GM19193 (cell line): ENCODE results near the gene EVA1A.

Source experiments
- POLR2A ChIP-seq: IDR thresholded peaks from 4 replicates; pipeline ENCODE4 v1.6.1; 2011; ENCODE audit not compliant: insufficient read depth, insufficient read length; ENCODE audit errors: extremely low read depth

The EVA1A gene

DNA sequence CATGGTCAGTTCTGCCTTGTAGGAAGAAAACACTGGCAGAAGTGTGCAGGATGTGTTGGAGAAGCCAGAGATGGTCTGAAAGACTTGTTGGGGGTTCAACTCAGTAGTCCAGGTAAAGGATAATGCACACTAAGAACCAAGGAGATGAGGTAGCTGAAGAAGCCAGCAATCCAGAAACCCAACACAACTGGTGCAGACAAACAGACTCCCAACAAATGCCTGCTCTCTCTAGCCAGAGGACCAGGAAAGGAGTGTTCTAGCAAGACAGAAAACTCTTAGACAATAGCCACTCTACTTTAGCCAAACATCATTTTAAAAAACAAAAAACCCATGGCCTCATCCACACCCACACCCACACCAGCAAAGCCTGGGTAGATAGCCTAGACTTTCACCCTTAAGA is 33.9 kb downstream of the EVA1A start:
- TF ChIP-seq POLR2A: no peak

DNA sequence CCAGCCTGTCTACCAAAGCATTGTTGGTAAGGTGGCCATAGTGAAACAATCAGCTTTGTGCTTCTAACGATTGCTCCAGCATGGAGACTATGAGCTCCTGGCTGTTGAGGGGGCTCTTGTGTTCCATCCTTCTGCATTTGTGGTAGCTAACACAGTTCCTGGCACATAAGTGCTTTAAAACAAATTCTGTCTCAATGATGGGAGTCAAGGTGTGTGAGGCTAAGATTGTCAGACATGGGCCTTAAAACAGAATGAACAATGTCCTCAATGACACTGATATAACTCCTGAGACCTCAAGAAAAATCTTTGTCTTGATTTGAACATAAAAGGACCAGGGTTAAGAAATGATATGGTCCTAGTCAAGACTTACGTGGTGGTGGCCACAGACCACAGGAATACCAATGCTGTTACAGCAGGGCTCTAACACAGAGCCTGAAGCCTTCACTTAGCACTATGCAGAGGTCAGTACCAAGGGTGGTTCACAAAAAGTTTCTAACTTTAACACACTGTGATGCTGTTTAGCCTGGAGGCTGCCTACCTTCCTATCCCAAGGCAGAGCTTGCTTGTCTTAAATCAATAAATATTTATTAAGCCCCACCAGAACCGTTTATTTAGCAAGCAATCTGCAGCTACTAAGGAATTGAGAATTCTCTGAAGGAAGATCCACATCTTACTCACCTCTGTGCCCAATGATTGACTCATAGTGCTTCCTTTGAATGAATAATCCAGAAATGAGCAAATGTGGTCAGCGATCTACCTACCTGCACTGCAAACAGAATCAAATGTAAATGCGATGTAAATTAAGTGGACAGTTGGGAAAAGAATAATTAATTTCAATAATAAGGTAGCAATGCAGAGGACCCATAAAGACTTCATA is 35.1 kb downstream of the EVA1A start:
- no peak for TF ChIP-seq POLR2A

DNA sequence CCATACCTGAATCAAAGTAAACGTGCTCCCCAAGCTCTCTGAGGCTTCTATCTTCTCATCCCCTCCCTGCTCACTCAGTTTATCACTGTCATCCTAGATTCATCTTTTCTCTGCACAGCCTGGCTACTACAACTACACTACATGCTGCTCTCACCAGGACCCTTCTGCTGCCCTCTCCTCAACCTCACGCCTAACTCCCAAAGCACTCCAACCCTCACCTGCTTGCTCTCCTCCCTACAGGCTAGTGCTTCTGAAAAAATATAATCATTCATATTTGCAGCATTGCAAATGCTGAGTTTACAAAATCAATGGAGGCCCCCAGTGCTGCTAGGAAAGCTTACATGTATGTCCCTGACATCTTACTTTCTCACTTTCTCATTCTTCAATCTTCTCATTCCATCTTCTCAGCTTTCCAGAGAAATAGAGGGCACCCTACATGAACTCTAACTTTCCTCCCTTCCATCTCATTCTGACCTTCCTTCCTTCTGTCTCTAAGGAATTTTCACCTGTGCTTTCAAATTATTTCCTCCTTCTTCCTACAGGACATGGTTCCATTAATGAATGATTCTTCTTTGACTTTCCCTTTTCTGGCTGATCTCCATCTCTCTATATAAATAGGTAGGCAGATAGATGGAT is 36.3 kb downstream of the EVA1A start:
- no peak for TF ChIP-seq POLR2A

DNA sequence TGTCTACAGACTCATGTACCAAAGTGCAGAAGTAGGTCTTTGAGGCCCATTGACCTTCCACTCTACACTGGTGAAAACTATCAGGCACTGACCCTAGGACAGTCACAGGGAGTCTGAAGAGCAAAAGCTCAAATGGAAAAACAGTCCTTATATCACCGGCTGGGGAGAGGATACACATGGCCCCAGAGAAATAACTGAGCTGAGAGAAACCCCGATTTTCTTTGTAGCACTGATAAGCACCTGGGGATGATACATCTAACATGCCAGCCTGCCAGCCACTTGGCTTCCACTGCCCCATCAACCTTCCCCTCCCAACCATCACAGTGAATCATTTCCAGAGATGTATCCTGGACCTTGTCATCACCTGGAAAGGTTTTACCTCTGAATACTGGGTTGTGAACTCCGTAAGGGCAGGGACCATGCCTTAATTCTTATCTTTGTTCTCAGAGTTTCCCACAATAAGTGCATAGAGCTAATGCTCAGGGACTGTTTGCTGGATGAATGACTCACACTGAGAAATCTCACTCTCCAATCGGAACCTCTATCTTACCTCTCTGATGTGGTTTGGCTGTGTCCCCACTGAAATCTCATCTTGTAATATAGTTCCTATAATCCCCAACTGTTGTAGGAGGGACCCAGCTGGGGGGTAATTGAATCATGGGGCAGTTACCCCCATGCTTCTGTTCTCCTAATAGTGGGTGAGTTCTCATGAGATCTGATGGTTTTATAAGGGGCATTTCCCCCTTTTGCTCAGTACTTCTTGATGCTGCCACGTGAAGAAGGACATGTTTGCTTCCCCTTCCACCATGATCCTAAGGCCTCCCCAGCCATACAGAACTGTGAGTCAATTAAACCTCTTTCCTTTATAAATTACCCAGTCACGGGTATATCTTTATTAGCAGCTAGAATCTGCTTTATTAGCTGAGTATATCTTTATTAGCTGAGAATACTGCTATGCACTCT is 37.1 kb downstream of the EVA1A start:
- no peak for TF ChIP-seq POLR2A

DNA sequence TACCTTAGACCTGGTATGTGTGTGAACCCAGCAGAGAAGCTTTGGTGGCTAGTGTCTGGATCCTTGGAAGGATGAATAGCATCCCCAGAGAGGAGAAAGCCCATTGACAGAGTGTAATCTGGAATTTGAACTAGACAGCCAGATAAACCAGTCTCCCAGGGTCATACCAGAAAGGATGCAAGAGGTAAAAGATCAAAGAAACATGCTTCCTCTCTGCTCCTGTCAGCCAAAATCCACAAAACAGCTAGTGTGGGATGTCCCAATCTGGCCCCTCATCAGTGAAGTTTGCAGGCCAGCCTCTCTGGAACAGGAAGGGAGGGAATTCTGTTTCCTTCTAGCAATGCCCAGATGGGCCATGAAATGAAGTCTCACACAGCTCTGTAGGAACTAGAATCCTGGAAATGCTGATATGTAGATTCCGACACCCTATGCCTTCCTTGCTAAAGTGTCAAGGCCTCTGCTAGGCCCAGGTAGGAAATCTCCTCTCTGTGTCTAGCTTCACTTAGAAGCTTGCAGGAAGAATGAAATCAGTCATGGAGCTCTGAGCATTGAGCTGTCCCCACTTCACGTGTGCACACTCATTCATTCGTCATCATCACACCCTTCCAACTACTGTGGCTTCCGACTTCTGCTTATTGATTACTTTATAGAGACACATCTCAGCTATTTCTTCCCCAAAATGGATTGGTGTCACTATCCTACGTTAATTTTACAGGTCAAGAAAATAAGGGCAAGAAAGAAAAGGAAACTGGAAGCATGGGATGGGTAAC is 38.0 kb downstream of the EVA1A start:
- no peak for TF ChIP-seq POLR2A

DNA sequence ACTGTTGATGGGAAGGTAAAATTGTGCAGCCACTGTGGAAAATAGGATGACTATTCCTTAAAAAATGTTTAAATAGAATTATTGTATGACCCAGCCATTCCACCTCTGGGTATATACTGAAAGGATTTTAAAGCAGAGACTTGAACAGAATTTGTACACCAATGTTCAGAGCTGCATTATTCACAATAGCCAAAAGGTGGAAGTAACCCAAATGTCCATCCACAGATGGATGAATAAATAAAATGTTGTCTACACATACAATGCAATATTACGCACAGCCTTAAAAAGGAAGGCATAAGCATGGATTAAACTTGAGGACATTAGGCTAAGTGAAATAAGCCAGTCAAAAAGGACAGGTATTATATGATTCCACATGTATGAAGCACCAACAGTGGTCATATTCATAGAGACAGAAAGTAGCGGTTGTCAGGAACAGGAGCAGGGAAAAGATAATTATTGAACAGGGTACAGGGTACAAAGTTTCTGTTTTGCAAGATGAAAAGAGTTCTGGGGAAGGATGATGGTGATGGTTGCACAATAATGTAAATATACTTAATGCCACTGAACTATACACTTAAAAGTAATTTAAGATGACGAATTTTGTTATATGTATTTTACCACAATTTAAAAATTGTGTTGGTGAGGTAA is 39.4 kb downstream of the EVA1A start:
- TF ChIP-seq POLR2A: no peak

DNA sequence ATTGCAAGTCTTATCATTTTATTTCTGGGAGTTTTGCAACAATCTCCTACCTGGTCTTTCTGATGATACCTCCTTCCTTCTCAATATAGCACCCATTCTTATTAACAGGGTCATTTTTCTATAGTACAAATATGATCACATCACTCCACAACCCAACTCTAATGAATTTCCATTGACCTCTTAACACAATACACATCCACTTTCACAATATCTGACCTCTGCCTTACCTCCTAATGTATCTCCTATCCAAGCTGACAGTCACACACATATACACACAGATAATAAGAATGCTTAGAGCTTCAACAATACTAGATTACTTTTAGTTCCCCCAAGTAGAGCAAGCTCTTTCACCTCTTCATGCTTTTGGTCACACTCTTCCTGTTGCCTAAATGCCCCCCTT is 40.9 kb downstream of the EVA1A start:
- no peak for TF ChIP-seq POLR2A

DNA sequence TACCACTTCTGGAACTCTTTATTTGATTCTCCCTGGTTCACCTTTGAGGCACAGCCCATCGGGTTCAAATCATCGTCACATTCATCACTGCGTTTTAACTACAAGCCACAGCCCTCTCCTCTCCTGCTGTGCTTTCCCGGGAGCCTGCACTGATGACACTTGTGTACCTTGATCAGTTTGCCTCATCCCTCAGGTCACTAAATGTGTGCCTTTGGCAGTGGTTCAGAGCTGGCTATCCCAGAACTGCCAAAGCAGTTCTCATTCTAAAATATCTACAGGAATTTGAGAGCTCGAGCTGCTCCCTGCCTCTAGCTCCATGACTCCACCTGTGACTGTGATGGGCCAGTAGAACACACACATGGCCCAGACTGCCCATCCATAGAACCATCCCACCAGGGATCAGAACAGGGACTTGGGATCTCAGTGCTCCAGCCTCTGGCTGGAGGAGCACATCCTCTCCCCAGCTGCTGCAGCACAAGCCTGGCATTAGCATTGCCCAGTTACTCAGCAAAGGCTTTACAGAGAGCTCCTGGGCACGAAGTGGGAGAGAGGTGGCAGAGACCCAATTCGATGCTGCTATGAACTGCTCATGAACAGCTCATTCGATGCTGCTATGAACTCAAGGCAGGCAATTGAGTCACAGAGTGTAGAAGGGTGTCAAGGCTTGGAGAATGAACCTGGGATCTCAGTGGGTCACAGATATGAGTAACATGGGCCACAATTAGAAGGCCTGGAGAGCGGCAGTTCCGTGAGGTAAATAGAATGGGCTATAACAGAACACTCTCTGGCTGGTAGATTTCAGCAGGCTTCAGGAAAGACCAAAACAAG is 41.9 kb downstream of the EVA1A start:
- TF ChIP-seq POLR2A: no peak

DNA sequence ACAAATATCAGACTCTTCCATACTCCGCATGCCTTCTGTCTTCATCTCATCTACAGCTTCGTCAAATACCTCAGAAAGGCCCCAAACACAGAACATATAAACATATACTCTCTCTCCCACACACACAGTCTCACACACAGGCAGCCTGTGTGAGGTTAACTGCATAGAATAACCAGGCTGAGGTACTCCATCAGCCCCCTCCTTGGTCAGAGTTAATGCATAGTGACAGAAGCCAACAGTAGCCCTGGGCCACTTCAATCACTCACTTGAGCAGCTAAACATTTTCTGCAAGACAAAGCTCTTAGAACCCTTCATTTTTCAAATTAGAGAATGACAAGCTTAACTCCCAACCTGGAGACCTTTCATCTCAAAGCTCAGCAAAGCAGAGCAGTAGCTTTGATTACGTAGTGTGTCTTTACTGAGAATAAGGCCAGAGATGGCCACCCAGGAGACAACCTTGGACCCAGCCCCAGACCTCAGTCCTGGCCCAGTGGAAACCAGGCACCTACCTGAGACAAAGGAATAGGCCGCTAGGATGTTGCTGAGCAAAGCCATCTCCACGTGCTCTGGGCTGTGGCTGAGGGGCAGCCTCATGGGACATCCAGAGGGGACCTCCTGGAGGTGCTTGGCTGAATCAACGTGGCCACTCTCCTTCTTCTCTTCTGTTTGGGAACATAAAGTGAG is 43.0 kb downstream of the EVA1A start:
- TF ChIP-seq POLR2A: no peak

DNA sequence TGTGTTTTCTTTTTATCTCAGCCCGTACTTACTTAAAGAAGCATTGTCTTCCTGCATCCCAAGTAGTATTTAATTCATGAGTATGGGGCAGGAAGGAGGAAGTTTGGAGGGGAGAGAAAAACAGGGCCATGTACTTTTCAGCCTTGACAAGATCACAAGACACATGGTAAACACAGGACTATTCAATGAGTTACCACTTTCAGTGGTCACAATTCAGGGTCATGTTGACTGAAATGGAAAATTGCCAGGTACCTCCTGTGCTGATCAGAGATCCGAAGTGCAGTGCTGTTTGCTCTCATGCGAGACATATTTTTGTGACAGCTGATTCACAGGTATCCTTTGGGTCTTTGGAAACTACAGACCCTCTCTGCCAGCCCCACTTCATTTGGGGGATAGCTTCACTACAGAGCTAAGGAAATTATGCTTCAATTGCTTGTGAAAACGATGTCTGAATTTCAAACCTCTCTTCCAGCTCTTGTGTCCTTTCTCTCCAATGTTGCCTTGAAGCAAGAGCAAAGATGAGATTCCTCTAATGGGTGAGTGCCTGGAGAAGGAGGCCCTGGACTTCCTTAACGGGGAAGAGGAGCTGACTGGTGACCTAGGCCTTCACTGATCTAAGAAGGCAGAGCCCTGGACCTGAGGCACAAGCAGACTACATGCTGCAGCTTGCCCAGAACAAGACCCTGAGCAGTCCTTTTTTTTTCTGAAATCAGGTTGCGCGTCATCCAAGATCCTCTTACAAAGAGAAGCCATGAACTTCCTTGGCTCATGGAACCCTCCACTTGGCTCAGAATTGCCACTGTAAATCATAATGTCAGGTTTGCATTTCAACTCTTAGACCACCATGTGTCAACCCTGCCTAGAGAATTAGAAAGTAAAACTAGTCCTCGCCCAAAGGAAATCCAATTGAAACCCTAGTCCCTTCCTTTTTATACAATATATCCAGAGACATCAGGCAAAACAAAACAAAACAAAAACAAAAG is 44.1 kb downstream of the EVA1A start:
- TF ChIP-seq POLR2A: no peak

DNA sequence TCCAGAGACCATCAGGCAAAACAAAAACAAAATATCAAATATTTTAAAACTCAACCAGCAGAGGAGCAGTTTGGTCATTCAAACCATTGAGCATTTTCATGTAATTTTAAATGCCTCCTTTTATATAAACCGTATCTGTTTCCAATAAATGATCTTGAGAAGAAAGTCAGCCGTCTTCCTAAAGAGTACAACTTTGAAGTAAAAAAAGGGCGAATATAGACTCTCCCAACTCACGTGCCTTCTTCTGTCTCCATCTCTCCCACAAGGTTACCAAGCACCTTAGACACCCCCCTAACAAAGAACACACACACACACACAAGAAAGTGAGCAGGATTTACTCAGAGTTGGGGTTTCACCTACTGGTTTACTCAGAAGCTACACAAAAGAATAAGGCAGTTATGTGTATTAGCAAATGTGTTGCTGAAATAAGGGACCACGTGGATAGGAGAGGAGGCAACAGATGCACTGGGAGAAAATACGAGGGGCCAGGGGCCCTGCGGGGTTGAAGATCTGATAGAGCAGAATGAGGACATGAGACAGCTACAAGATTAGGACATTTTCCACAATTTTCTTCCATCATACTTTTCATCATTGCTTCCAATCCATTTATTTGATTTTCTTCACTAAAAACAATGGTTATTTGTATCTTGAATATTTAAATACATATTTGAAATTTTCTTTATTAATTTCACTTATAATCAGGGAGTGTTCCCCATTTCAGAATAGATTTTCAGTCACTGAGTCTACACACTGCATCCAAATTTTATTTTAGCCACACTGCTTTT is 45.0 kb downstream of the EVA1A start:
- no peak for TF ChIP-seq POLR2A
